Kidney (tissue), 14 donors: Measurements from ENCODE around the gene OSBPL2. TPM values are rescaled to one million over a fixed set of nuclear protein-coding genes. Genes with fewer than 3 reads are reported as not detected.

Source experiments
- DNase-seq, 5 donors: peaks; one replicate each; pipeline ENCODE4 v3.0.0-alpha.2; 2013 to 2020
- FAIRE-seq: peaks from 2 replicates; lab custom pipeline; 2012; peaks lifted over from hg19 to GRCh38; lab: Jason Lieb, UNC
- H3K27ac ChIP-seq, 2 donors: one replicate each; pipeline ENCODE4 v1.7.0; 2013; ENCODE audit warnings: low read depth in 2 of 2, low read length in 2 of 2, inconsistent platforms in 1 of 2
- H3K27me3 ChIP-seq: one replicate; pipeline ENCODE4 v1.7.1; 2013; ENCODE audit warnings: low read length, inconsistent platforms; ENCODE audit not compliant: control insufficient read depth, insufficient read depth
- H3K36me3 ChIP-seq, 3 donors: one replicate each; pipeline versions ENCODE4 v1.7.0 to v1.7.1; 2013; ENCODE audit warnings: low read length in 3 of 3, control low read depth in 1 of 3, inconsistent platforms in 1 of 3; ENCODE audit not compliant: insufficient read depth in 3 of 3, control insufficient read depth in 2 of 3
- H3K4me1 ChIP-seq, 3 donors: one replicate each; pipeline versions ENCODE4 v1.7.0 to v1.7.1; 2013; ENCODE audit warnings: low read length in 3 of 3, inconsistent platforms in 1 of 3, low read depth in 1 of 3; ENCODE audit not compliant: control insufficient read depth in 2 of 3, insufficient read depth in 2 of 3
- H3K4me3 ChIP-seq, 3 donors: one replicate each; pipeline versions ENCODE4 v1.7.0 to v1.8.1; 2013; ENCODE audit warnings: low read length in 3 of 3, control low read depth in 1 of 3, inconsistent platforms in 1 of 3
- H3K9ac ChIP-seq, 3 donors: one replicate each; pipeline versions ENCODE4 v1.7.0 to v1.7.1; 2013; ENCODE audit warnings: low read length in 3 of 3, control low read depth in 1 of 3, inconsistent platforms in 1 of 3
- H3K9me3 ChIP-seq, 3 donors: one replicate each; pipeline versions ENCODE4 v1.7.0 to v1.7.1; 2013; ENCODE audit warnings: low read length in 3 of 3, control low read depth in 1 of 3, inconsistent platforms in 1 of 3; ENCODE audit not compliant: control insufficient read depth in 2 of 3, insufficient read depth in 1 of 3
- intact Hi-C: fragments of 100-400 bp; cut with DNase I; formaldehyde crosslinking; loops from one replicate; pipeline ENCODE4 v1.11.1; 2022
- polyA plus RNA-seq: library from polyadenylated mRNA; stranded (reverse); fragments of 350-450 nt; fragmentation: Illumina TruSeq; extraction: RNeasy Lipid Tissue Mini Kit (QIAGEN cat#74804); gene quantifications from one replicate; pipeline ENCODE4 v1.2.3, GENCODE V29; 2014; ENCODE audit warnings: low read depth, low replicate concordance; ENCODE audit not compliant: insufficient read depth
- total RNA-seq: library from RNA; stranded (reverse); fragmentation: NEBNext Ultra II Directional; extraction: Animal tissue kit (Norgen Biotek cat#: 25700); gene quantifications from one replicate; pipeline ENCODE4 v1.2.1, GENCODE V29; 2021
- TF ChIP-seq, protein P1 (sequence below): IDR thresholded peaks from 3 replicates; pipeline ENCODE4 v1.5.1; 2012; ENCODE audit warnings: mild to moderate bottlenecking, moderate library complexity, borderline replicate concordance; ENCODE audit not compliant: insufficient read depth; ENCODE audit errors: extremely low read depth
- donor health status: control.
- donor health status: control.
- donor health status: control.
- donor health status: control.
- donor health status: control.
- donor health status: DM: yes; HTN: yes; CAD: no.
- donor health status: Normal renal cell carcinoma (clear cell type).

OSBPL2 gene
- total and polyA plus RNA-seq, 2 donors from 2014 or later: 20.4 to 57.1 TPM

- no peaks in the 10 kb centered on the region for H3K4me1 ChIP-seq
- H3K9me3 ChIP-seq: no peaks in the 10 kb centered on the region
- no peaks in the 10 kb centered on the region for H3K27me3 ChIP-seq
- no peak overlapping the region for H3K9ac ChIP-seq
- TF ChIP-seq, protein P1, sequence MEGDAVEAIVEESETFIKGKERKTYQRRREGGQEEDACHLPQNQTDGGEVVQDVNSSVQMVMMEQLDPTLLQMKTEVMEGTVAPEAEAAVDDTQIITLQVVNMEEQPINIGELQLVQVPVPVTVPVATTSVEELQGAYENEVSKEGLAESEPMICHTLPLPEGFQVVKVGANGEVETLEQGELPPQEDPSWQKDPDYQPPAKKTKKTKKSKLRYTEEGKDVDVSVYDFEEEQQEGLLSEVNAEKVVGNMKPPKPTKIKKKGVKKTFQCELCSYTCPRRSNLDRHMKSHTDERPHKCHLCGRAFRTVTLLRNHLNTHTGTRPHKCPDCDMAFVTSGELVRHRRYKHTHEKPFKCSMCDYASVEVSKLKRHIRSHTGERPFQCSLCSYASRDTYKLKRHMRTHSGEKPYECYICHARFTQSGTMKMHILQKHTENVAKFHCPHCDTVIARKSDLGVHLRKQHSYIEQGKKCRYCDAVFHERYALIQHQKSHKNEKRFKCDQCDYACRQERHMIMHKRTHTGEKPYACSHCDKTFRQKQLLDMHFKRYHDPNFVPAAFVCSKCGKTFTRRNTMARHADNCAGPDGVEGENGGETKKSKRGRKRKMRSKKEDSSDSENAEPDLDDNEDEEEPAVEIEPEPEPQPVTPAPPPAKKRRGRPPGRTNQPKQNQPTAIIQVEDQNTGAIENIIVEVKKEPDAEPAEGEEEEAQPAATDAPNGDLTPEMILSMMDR: no peak
- intact Hi-C loops: no loop called here
- DNase-seq: no peak
- FAIRE-seq: no peak
- H3K4me3 ChIP-seq: no peak overlapping the region
- H3K27ac ChIP-seq: no peak overlapping the region
- peaks cover 0 to 50% (median 27%) of the 10 kb centered on the region in 3 donors for H3K36me3 ChIP-seq
Observed at GRCh38 chr20:62284448-62284847, 46.1 kb downstream of the OSBPL2 start.

DNA sequence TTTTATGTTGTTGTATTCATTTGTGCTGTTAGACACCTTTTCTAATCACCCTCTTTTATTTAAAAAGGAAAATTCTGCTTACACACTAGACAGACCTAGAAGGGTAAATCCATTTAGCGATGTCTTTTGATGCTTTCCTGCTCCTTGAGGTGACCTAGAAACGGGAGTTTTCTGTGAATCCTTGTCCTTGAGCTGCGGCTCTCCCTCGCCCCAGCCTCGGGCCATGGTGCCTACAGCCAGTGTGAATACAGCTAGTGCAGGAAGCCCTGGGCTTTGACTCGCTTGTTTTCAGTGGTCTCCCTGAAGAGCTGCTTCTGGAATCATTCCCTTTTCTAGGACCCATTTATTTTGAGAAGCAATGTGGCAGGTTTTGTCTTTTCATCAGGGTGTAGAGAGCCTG, 46.8 kb downstream of the OSBPL2 start:
- no peaks in the 10 kb centered on the region for H3K4me1 ChIP-seq
- no peaks in the 10 kb centered on the region for H3K27me3 ChIP-seq
- intact Hi-C loops: no loop called here
- H3K9me3 ChIP-seq: no peaks in the 10 kb centered on the region
- no peak overlapping the region for H3K4me3 ChIP-seq
- FAIRE-seq: no peak
- H3K27ac ChIP-seq: no peak overlapping the region
- H3K9ac ChIP-seq: no peak overlapping the region
- TF ChIP-seq, protein P1: no peak
- DNase-seq: no peak
- H3K36me3 ChIP-seq: peaks cover 0 to 43% (median 25%) of the 10 kb centered on the region in 3 donors

DNA sequence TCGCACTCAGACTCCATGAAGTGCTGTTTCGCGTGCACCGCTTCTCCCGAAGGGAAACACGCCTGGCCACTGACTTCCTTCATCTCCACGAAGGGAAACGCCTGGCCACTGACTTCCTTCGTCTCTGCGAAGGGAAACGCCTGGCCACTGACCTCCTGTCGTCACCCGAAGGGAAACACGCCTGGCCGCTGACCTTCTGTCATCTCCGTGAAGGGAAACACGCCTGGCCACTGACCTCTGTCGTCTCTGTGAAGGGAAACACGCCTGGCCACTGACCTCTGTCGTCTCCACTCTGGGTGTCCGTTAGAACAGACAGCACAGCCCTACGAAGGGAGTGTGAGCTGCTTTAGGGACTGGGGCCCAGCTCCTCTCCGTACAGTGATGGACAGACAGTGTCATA, 47.4 kb downstream of the OSBPL2 start:
- H3K4me3 ChIP-seq: no peak overlapping the region
- no peak for FAIRE-seq
- intact Hi-C loops: no loop called here
- peak in 3 of 5 donors; percentile 7 to 88 (median 56) for DNase-seq
- TF ChIP-seq, protein P1: no peak
- no peak overlapping the region for H3K9ac ChIP-seq
- H3K4me1 ChIP-seq: no peaks in the 10 kb centered on the region
- H3K9me3 ChIP-seq: no peaks in the 10 kb centered on the region
- H3K36me3 ChIP-seq: peaks cover 0 to 37% (median 22%) of the 10 kb centered on the region in 3 donors
- H3K27ac ChIP-seq: no peak overlapping the region
- no peaks in the 10 kb centered on the region for H3K27me3 ChIP-seq

- no peak for FAIRE-seq
- intact Hi-C loops: no loop called here
Observed at GRCh38 chr20:62286493-62287064, 48.3 kb downstream of the OSBPL2 start.

More at GRCh38 chr20:62286493-62287064, 48.3 kb downstream of the OSBPL2 start:
- no peak overlapping the region for H3K4me3 ChIP-seq
- H3K4me1 ChIP-seq: no peaks in the 10 kb centered on the region
- no peak for DNase-seq
- H3K27me3 ChIP-seq: no peaks in the 10 kb centered on the region
- no peaks in the 10 kb centered on the region for H3K9me3 ChIP-seq
- H3K36me3 ChIP-seq: peaks cover 0 to 35% (median 15%) of the 10 kb centered on the region in 3 donors
- no peak overlapping the region for H3K9ac ChIP-seq
- TF ChIP-seq, protein P1: no peak
- no peak overlapping the region for H3K27ac ChIP-seq
